HepG2 (cell line): ENCODE results near the gene GPSM1. TPM values are rescaled to one million over a fixed set of nuclear protein-coding genes. Genes with fewer than 3 reads are reported as not detected.

Experiments used
- ATAC-seq: fragments of 200-7000 bp; cut with Tn5 transposase; 3 replicates; pipeline ENCODE4 v1.9.1; 2020; ENCODE audit warnings: mild to moderate bottlenecking, moderate library complexity
- BruUV-seq: library from RNA; stranded (reverse); fragments of 400-500 nt; replicated peaks from 2 replicates; lab custom pipeline; 2021; lab: Mats Ljungman, UMichigan
- CTCF ChIA-PET: fragments of 300-600 bp; formaldehyde crosslinking; extraction: SDS; loops from one replicate; lab custom pipeline; 2021; ENCODE audit warnings: low total read pairs, inconsistent platforms, low intra/inter-chr PET ratio; lab: Yijun Ruan, JAX
- POLR2A ChIA-PET: fragments of 350-600 bp; sonication (Branson Sonifier 250); formaldehyde crosslinking; loops from one replicate; lab custom pipeline; 2020; ENCODE audit warnings: antibody characterized with exemption, inconsistent platforms; lab: Yijun Ruan, JAX
- DNase-seq: peaks from one replicate; pipeline ENCODE4 v3.0.0-alpha.2; 2015; ENCODE audit warnings: low spot score
- FAIRE-seq: peaks from 3 replicates; lab custom pipeline; 2011; peaks lifted over from hg19 to GRCh38; lab: Jason Lieb, UNC
- H2AFZ ChIP-seq: one replicate; pipeline ENCODE4 v1.6.1; 2011; ENCODE audit warnings: low read length, inconsistent platforms
- H3K27ac ChIP-seq: fragments of 300-600 bp; 3 replicates; pipeline ENCODE4 v1.8.0; 2011; ENCODE audit warnings: mixed run types, mild to moderate bottlenecking, mixed read lengths, low read length, inconsistent platforms; ENCODE audit not compliant: insufficient read depth; ENCODE audit errors: extremely low read length
- H3K27me3 ChIP-seq, 2 experiments: fragments of 200-600 bp in 1 of 2; 2 replicates in 1 of 2; 3 replicates in 1 of 2; pipeline versions ENCODE4 v1.6.0 to v1.8.0; 2011; ENCODE audit warnings: low read length in 2 of 2, mild to moderate bottlenecking in 2 of 2, moderate library complexity in 2 of 2, inconsistent platforms in 1 of 2; ENCODE audit not compliant: insufficient read depth in 2 of 2, control insufficient read depth in 1 of 2
- H3K36me3 ChIP-seq, 2 experiments: fragments of 200-600 bp in 1 of 2; replicated peaks in 1 of 2; 2 replicates in 1 of 2; 3 replicates in 1 of 2; pipeline versions ENCODE4 v1.5.1 to v1.8.0; 2011; ENCODE audit warnings: low read length in 2 of 2, inconsistent platforms in 1 of 2; ENCODE audit not compliant: insufficient read depth in 2 of 2, control insufficient read depth in 1 of 2
- H3K4me1 ChIP-seq: 2 replicates; pipeline ENCODE4 v1.5.1; 2012; ENCODE audit warnings: low read length, inconsistent platforms; ENCODE audit not compliant: insufficient read depth
- H3K4me2 ChIP-seq: 2 replicates; pipeline ENCODE4 v1.6.0; 2011; ENCODE audit warnings: low read depth, low read length, inconsistent platforms
- H3K4me3 ChIP-seq, 3 experiments: fragments of 200-600 bp in 1 of 3; sonication (generic), shearing (Covaris generic) in 1 of 3; replicated peaks in 1 of 3; 2 replicates each; pipeline ENCODE4 v1.5.1; 2011 to 2016; ENCODE audit warnings: low read length in 3 of 3, inconsistent platforms in 2 of 3, low read depth in 2 of 3, mild to moderate bottlenecking in 2 of 3, control low read depth in 1 of 3, mixed read lengths in 1 of 3; ENCODE audit not compliant: insufficient read depth in 1 of 3
- H3K79me2 ChIP-seq: one replicate; pipeline ENCODE4 v1.6.1; 2011; ENCODE audit warnings: low read length, inconsistent platforms; ENCODE audit not compliant: insufficient read depth
- H3K9ac ChIP-seq: 2 replicates; pipeline ENCODE4 v1.6.0; 2011; ENCODE audit warnings: mild to moderate bottlenecking, low read depth, low read length, inconsistent platforms; ENCODE audit not compliant: insufficient read depth
- H3K9me3 ChIP-seq: 2 replicates; pipeline ENCODE4 v1.5.1; 2012; ENCODE audit warnings: mild to moderate bottlenecking, low read length
- H4K20me1 ChIP-seq: 2 replicates; pipeline ENCODE4 v1.6.0; 2011; ENCODE audit warnings: inconsistent platforms, mild to moderate bottlenecking, low read length, moderate library complexity; ENCODE audit not compliant: insufficient read depth
- CERS6 ChIP-seq: sonication (generic); formaldehyde crosslinking; IDR thresholded peaks from 2 replicates; pipeline ENCODE4 v1.5.0; 2020; ENCODE audit warnings: missing genetic modification reagents
- PAXIP1 ChIP-seq: sonication (generic); formaldehyde crosslinking; conservative IDR thresholded peaks from 2 replicates; pipeline ENCODE4 v1.4.0; 2020; ENCODE audit warnings: mild to moderate bottlenecking, missing genetic modification reagents, moderate library complexity
- RFXANK ChIP-seq: IDR thresholded peaks from 2 replicates; pipeline ENCODE4 v1.6.1; 2016
- TRIM22 ChIP-seq: fragments of 450-650 bp; IDR thresholded peaks from 2 replicates; pipeline ENCODE4 v1.6.1; 2017
- ZNF569 ChIP-seq: sonication (generic); formaldehyde crosslinking; IDR thresholded peaks from 2 replicates; pipeline ENCODE4 v1.5.0; 2020; ENCODE audit warnings: mild to moderate bottlenecking, missing genetic modification reagents, moderate library complexity, borderline replicate concordance
- ZNF646 ChIP-seq: sonication (generic); formaldehyde crosslinking; IDR thresholded peaks from 2 replicates; pipeline ENCODE4 v1.9.0; 2021; ENCODE audit warnings: mild to moderate bottlenecking, missing genetic modification reagents
- in situ Hi-C: cut with HindIII; loops from 2 replicates; pipeline ENCODE4 v1.10.0; 2017; ENCODE audit warnings: low pct_unique_long_range_greater_than_20kb; ENCODE audit not compliant: extremely low pct_ligation_motif_present
- intact Hi-C: fragments of 100-400 bp; cut with micrococcal nuclease; formaldehyde crosslinking; loops from one replicate; pipeline ENCODE4 v1.10.0; 2022; ENCODE audit not compliant: unreplicated experiment
- polyA plus RNA-seq, 8 experiments: library from polyadenylated mRNA; depleted of rRNA in 3 of 8; stranded (reverse) in 7 of 8; unstranded in 1 of 8; fragments of >200 nt; fragmentation: Illumina TruSeq in 4 of 8; extraction: Trizol in 4 of 8; gene quantifications; 2 replicates each; pipeline versions ENCODE4 v1.2.1 to v1.2.3, GENCODE V29; 2011 to 2016; ENCODE audit warnings: low read depth in 4 of 8, missing spikeins in 1 of 8, mixed read lengths in 1 of 8; ENCODE audit not compliant: insufficient read depth in 1 of 8
- total RNA-seq, 5 experiments: library from RNA; depleted of rRNA; stranded (reverse); fragments of >200 nt; fragmentation: Illumina TruSeq; extraction: Trizol; gene quantifications; 2 replicates each; pipeline ENCODE4 v1.2.3, GENCODE V29; 2016; ENCODE audit warnings: low read depth in 1 of 5

GPSM1 gene
- total and polyA plus RNA-seq, 2 of the 13 experiments (the other 11 are each of a cell fraction or from before 2014, with no cell fraction given): 1.0 to 2.4 TPM

- TF ChIP-seq ZNF646 (CRISPR knock-in tag): peak; percentile 92
- TF ChIP-seq, all 625 proteins: peak for 4
These were observed 19.2 kb upstream of the GPSM1 start (continued) for GRCh38 chr9:136308006-136308701.

- H3K36me3 ChIP-seq: no peaks in the 10 kb centered on the region
- H3K27me3 ChIP-seq: peaks cover 3 to 20% of the 10 kb centered on the region in 2 experiments; a peak in 4 of 5 replicates
- no peaks in the 10 kb centered on the region for H4K20me1 ChIP-seq
- POLR2A ChIA-PET: no interaction called here
- no peak overlapping the region for H3K4me3 ChIP-seq
- no peak overlapping the region for H2AFZ ChIP-seq
- H3K9me3 ChIP-seq: no peaks in the 10 kb centered on the region
- intact Hi-C loops: no loop called here
- peaks cover 61% of the 10 kb centered on the region for H3K4me1 ChIP-seq
- ATAC-seq (no peak), DNase-seq (no peak), FAIRE-seq (no peak)
- H3K9ac ChIP-seq: no peak overlapping the region
- H3K79me2 ChIP-seq: no peaks in the 10 kb centered on the region
- no TSS peak for BruUV-seq
- CTCF ChIA-PET: no interaction called here
- H3K4me2 ChIP-seq: no peak overlapping the region
- in situ Hi-C loops: no loop called here
- no peak overlapping the region for H3K27ac ChIP-seq
- TF ChIP-seq ZNF569 (CRISPR knock-in tag) (no peak), CERS6 (CRISPR knock-in tag) (no peak), TRIM22 (no peak), RFXANK (CRISPR knock-in tag) (no peak), PAXIP1 (no peak)
These were observed 18.7 kb upstream of the GPSM1 start for GRCh38 chr9:136308702-136309053.
